HS-5 (cell line): ENCODE measurements around the gene HSPA4L.

Experiments used
- DNase-seq: peaks from one replicate; pipeline ENCODE4 v3.0.0-alpha.2; 2012; ENCODE audit warnings: low read depth

HSPA4L gene

DNA sequence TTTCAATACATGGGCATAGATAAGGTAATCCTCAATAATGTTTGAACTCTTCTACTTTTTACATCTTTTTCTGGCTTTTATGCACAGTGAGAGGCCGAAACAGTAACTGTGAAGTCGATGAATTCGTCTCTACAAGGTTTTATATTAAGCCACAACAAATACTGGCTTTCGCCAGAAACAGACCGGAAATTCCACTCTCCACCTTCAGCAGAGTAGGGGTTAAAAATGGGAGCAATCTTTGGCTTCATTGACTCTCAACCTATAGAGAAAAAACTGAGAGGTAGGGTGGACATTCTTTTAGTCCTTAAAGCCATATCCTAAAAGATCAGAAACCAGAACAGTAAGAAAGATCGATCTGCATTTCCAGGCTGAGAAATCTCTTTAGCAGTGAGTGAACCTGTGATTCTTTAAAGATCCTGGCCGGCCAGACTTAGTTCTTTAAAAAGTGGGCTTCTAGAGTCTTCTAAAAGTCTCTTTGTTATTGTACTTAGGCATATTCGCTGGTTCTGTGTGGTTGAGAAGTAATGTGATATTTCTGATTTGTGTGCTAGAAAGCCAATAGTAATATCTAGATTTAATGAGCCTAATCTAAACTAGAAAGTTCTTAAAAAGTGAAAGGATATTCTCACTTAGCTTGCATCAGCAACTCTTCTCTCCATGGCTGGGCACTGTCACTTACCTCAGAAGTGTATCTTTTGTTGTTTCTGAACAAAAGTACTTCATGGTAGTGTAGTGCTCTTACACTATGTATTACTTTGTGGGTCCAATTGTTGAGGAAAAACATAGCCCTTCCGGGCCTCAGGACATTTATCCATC, 2.0 kb downstream of the HSPA4L start:
- DNase-seq = no peak

DNA sequence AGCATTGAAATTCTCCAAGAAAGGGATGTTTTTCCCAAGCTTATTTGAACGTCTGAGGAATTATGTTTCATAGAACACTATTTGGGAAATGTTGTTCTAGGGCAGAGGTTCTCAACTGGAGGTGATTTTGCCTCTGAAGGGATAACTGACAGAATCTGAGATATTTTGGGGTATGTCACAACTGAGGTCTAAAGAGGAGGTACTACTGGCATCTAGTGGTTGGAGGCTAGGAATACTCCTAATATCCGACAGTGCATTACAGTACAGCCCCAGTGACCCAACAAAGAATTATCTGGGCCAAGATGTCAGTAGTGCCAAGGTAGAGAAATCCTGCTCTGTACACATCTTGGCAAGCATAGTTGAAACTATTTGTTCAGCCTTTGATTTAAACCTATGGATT, 6.4 kb downstream of the HSPA4L start:
- no peak for DNase-seq

DNA sequence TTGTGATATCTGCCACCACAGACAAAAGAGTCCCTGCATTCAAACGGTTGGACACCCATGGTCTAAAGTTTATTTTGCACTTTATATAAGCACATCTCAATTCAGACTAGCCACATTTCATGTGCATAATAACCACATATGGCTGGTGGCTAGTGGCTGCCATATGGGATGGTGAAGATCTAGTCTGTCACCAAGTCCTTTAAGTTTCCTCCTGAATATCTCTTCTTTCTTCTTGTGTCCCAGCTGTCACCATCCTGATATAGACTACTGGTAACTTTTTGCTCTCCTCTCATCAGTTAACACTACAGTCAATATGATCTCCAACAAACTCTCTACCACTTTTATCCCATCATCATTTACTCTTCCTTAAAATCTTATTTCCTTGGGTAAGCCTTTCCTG, 9.3 kb downstream of the HSPA4L start:
- DNase-seq = no peak

DNA sequence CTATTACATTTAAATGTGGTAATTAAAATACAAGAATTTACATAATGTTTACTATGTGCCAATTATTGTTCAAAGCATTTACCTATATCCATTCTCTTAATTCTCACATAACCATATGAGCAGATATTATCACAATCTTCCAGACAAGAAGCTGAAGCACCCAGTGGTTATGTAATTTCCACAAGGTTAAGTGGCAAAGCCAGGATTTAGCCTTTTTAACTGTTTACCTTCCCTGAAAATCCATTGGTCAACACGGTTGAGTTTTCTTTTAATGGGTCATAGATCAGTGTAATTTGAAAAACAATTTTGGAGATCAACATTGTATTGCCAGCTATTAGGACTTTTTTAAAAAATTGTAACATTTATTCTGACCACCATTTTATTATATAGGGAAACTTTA, 11.4 kb downstream of the HSPA4L start:
- no peak for DNase-seq

DNA sequence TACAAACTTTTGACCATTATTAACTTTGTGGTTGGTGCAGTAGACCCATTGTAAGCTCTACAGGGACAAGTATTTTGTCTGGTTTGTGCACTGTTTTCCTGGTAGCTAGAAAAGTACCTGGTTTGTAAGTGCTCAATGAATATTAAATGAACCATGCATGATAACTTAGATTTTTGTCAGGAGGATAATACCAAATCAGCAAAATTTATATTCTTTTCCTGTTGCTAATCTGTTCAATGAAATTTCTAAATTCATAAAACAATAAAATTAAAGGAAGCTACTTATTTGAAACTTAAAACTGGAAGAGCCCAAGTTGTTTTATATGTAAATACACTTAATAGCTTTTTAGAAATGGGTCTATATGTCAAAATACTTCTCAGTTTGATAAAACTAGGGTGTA, 17.6 kb downstream of the HSPA4L start:
- DNase-seq = no peak

DNA sequence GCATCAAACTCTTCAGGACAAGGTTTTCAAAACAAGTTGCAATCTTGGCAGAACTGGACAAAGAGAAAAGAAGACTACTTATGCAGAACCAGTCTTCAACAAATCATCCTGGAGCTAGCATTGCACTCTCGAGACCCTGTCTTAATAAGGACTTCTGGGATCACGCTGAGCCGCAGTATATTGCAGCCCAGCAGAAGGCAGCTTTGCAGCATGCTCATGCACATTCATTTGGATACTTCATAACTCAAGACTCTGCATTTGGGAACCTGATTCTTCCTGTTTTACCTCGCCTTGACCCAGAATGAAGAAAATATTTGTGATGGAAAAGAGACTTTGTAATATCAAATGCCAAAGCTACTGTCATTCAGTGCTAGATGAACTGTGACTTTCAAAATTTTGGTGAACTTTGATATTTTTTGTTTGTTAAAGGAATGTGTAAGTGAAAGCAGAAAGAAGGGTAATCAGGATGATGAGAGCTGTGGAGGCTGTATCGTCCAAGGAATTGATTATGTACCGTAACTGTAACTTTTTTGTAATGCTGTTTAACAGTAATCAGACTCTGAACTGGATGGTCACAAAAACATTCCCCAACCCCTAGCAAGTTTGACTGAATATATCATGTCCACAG, 27.2 kb downstream of the HSPA4L start:
- no peak for DNase-seq

DNA sequence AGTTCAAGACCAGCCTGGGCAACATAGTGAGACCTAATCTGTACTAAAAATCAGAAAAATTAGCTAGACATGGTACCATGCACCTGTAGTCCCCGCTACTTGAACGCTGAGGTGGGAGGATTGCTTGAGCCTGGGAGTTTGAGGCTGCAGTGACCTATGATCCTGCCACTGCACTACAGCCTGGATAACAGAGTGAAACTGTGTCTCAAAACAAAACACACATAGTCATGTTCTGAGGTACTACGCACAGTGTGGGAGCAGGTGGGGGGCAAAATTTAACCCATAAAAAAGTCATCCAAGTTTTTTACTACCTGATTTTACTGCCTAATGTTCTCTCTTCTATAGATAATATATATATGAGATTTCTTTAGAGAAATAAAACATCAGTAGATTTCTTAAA, 28.4 kb downstream of the HSPA4L start:
- DNase-seq = no peak

DNA sequence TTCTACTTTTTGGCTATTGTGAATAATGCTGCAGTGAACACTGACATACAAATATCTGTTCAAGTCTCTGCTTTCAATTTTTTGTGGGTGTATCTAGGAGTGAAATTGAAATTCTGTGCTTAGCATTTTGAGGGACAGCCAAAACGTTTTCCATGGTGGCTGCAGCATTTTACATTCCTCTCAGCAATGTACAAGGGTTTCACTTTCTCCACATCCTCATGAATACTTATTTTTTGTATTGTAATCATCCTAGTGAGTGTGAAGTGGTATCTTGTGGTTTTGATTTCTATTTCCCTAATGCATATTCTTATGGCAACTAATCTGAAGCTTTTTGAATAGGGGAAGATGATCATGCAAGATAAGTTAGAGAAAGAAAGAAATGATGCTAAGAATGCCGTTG, 40.3 kb downstream of the HSPA4L start:
- no peak for DNase-seq

DNA sequence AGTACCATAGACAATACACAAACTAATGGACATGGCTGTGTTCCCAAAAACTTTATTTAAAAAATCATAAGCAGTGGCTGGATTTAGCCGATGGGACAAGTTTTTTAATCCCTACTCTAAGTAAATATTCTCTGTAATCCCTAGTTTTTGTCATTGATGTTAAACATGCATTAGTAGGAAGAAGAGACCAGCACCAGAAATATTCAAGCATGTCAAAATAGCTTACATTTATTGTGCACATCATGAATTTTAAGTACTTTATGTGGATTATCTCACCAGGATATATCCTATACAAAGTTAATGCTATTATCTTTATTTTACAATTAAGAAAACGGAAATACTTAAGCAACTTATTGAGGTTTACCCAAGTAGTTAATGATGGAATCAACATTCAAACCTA, 46.0 kb downstream of the HSPA4L start:
- no peak for DNase-seq

DNA sequence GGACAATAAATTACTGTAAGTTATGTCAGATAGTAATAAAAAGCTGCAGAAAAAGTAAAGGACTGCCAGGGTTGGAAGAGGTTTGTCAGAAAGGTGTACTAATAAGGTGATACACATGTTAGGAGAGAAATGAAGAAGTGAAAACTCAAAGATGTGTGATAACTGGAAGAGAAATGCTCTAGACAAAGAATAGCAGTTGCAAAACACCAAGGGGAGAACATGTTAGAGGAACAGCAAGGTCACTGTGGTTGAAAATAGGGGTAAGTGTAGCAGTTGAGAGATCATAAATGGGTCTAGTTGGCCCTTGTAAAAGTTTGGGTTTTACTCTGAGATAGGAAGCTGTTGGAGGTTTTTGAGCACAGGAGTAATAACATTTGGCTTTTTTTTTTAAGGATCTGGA, 46.9 kb downstream of the HSPA4L start:
- no peak for DNase-seq

DNA sequence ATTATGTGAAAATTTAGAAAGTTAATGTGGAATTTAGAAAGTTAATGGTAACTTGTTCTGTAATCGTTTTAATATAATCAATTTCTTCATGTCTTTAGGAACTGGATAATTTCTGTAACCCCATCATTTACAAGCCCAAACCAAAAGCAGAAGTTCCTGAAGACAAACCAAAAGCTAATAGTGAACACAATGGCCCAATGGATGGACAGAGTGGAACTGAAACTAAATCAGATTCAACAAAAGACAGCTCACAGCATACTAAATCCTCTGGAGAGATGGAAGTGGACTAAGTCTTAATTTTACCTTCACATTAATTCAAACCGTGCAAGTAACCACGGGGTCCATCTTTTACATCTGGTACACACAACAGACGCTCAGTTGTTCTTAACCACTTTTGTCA, 50.5 kb downstream of the HSPA4L start:
- no peak for DNase-seq

DNA sequence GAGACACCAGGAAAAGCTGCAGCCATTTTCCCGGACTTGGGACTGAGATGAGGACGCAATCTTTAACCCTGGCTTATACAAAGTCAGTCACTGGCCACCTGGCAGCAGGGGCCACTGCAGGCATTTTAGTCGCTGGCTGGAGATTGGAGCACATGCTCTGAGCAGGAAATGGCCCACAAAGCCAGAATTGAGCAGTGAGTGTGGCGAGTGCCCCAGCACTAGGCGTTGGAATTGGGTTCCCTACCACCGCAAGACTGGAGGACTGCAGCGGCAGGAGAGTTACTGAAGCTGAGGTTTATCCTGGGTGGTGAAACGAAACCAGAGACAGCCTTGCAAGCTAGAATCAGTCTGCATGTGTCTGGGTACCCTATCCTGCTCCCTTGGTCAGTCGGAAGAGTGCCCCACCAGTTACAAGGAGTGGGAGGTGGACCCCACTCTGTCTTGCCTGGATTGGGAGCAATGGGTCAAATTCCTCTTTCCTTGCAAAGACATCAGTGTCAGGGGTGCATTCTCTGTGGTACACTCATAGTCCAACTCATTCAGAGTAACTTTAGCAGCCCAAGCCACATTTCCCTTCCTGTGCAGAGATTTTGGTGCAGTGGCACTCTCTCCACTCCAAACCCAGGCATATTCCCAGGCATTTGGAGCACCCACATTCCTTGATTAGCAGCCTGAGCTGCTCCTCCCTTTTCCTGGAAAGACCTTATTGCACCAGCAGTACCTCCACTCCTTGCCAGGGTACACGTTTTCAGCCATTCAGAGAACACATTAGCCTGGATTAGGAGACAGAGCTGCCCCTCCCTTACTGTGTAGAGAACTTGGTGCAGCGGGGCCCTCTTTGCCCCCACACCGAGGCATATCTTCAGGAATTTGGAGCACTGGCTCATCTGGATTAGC, 61.8 kb downstream of the HSPA4L start:
- no peak for DNase-seq

DNA sequence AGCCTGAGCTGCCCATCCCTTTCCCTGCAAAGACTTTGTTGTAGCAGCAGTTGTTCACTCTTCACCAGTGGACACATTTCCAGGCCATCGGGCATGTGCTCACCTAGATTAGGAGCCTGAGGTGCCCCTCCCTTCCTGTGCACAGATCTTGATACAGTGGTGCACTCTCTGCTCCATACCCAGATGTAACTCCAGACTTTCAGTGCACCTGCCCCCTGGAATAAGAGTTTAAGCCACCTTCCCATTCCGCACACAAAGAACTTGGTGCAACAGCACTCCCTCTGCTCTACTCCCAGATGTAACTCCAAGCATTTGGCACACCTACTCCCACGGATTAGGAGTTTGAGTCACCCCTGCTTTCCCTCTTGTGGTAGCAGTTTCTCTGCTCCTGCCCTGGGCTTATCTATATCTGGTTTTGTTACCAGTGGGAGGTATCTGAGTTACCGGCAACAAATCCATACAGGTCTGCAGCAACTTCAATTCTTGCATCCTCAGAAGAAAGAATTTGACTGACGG, 62.5 kb downstream of the HSPA4L start:
- no peak for DNase-seq

DNA sequence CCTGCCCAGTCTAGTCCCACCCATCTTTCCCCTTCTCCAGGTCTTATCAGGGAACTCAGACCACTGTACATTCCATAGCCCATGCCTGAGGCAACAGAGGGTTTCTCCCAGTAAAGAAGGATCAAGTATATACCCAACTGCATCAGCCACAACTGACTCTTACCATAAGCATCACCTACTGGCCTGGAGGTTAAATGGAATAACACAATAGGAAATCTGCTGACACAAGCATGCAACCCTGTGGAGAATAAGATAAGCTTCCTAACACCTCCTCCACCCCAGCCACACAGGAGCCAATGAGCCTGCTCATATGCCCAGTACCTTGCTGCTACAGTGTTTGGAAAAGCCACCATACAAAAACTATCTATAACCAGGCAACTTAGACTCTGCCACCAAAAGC, 63.9 kb downstream of the HSPA4L start:
- no peak for DNase-seq

DNA sequence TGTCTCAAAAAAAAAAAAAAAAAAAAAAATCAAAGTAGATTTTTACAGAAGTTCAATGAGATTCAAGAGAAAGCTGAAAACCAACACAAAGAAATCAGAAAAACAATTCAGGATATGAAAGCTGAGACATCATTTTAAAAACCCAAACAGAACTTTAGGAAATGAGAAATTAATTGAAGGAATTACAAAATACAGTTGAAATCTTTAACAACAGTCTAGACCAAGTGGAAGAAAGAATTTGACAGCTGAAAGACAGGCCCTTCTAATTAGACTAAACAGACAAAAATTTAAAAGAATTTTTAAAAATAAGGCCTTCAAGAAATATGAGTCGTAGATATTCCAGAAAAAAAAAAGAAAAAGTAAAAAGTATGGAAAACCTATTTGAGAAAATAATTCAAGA, 64.6 kb downstream of the HSPA4L start:
- no peak for DNase-seq

DNA sequence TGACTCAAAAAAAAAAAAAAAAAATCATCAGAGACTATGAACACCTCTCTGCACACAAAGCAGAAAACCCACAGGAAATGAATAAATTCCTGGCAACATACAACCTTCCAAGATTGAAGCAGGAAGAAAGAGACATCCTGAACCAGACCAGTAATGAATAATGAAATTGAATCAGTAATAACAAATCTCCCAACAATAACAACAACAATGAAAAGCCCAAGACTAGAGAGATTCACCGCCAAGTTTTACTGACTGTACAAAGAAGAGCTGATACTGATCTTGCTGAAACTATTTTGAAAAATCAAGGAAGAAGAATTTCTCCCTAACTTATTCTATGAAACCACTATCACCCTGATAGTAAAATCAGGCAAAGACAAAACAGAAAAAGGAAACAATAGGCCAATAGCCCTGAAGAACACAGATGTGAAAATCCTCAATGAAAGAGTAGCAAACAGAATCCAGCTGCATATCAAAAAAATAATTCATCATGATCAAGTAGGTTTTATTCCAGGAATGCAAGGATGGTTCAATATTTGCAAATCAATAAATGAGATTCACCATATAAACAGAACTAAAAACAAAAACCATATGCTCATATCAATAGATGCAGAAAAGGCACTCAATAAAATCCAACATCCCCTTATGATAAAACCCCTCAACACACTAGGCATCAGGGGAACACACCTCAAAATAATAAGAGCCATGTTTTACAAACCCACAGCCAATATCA, 67.5 kb downstream of the HSPA4L start:
- no peak for DNase-seq

DNA sequence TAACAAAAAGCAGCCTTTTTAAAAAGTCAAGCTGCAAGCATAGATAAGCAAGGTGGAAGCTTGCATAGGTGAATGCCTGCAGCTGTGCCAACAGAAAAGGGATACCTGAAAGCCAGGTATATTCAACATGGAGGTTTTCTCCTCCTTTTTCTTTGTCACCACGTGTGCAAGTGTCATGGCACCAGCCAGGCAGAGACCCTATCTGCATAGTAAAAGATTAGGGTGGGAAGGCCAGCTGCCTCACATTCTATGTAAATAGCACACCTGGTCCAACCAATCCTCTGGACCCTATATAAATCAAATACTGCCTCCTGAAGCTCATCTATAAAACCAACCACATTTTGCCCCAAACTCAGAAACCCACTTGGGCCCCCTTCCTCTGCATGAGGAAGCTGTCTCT, 70.5 kb downstream of the HSPA4L start:
- DNase-seq = no peak

DNA sequence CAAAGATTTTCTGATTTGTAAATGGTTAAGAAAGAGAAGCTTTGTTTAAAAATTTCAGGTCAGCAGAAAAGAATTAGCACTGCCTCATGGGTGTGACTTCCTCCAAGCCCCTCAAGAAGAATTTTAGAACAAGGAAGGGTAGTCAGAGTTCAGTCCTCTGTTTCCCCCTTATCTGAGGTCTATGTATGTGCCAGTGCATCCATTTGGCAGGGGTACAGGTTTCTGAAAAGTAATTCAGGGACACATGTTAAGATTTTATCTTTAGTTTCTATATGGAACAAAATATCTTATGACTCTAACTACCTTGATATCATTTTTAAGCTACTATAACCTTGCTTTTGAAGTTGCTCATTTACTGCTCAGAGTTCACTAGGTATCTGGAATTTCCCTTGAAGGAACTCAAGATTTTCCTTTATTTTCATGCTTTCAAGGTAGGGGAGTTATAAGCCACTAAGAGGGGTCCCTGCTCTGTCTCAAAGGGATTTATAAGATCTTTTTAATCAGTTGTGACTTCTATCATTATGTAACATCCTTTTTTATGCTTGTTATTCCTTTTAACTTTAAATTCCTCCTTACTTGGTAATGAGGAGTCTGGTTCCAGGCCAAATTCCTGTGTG, 74.2 kb downstream of the HSPA4L start:
- no peak for DNase-seq

DNA sequence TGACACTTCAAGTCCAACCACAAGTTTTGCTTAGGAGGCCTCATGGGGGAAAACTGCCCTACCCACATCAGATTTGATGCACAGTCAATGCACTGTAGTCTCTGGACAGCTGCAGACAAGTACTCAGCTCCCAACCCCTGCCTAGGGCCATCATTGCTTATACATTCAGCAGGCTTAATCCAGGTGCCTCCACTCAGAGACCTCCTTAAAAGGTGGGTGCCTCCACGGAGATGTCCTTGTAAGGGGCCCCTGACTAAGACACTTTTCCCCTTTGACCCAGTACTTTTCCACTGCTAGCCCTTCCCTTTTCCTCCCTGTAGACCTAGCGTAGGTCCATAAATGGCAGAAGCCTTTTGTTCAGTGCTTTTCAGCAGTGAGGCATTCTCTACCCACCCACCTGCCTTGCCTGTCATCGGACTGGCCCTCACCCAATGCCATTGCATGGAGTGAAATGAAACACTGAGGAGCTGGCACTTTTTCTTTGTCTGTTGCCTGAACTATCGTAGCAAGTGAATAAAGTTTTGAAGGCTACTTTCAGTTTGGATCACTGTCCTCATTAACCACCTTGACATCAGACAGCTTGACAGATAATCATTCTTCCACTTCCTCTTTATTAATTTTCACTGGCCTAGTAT, 74.8 kb downstream of the HSPA4L start:
- peak; percentile 68 for DNase-seq

DNA sequence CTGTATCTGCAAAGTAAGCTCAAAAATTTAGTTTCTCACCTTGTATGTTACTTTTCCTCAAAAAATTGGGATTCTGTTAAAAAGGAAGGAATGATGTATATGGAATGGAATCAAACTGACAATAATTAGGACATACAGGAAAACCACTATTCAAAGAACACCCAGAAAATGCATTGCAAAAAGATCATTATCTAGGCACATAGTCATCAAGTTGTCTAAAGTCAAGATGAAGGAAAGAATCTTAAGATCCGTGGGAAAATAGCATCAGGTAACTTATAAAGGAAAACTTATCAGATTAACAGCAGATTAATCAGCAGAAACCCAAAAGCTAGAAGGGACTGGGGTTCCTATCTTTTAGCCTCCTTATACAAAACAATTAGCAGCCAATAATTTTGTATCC, 75.5 kb downstream of the HSPA4L start:
- no peak for DNase-seq

DNA sequence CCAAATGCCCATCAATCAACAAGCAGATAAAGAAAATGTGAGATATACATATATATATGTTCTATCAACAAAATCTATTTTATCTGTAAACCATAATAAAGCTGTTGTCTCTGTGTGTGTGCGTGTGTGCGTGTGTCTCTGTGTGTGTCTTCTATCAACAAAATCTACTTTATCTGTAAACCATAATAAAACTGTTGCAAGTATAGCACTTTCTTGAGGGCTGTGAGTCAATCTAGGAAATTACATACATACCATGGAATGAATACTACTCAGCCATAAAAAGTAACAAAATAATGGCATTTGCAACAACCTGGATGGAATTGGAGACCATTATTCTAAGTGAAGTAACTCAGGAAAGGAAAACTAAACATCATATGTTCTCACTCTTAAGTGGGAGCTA, 86.1 kb downstream of the HSPA4L start:
- DNase-seq = no peak
